Stimulated activated CD8-positive, alpha-beta memory T cell treated with anti-CD3 and anti-CD28 coated beads, Interleukin-7, amount 100 ng/mL, for 1 hour (primary cell): ENCODE data around the gene MICAL3.

ENCODE experiments used
- DNase-seq, 2 donors: peaks; one replicate each; pipeline ENCODE4 v3.0.0-alpha.2; 2020; ENCODE audit warnings: low read depth in 2 of 2

Gene MICAL3

DNA sequence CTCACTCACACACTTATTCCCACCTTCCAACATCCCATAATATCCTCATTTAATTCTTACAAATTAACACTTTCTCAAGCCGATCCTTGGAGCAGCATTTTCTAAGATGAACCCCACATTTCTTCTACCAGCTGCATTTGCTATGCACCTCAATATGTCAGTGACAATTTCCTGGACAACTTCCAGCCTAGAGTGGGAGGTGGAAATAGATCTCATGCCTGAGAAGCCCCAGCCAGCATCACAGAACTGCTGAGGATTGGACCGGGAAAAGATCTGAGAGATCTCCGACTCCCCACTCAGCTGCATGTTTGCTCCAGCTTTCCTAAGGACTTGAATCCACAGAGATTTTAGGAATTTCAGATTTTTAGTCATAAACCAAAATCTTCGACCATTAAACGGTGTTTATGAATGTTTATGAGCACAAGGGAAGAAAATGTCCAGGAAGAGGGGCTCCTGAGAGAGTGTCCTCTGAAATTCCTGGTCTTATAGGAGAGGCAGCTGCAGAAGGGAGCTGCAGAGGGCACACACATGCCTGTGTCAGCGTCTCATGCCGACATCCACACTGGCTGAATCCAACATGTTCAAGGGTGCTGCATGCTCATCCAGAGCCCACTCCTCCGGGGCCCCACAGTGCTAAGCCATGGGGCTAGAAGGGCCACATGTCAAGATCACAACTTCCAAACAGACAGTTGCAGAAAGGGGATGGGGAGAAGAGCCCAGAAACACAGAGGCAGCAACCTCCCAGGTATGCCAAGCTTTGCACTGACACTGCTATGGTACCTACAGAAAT lies 68.6 kb downstream of the MICAL3 start:
- DNase-seq = no peak

DNA sequence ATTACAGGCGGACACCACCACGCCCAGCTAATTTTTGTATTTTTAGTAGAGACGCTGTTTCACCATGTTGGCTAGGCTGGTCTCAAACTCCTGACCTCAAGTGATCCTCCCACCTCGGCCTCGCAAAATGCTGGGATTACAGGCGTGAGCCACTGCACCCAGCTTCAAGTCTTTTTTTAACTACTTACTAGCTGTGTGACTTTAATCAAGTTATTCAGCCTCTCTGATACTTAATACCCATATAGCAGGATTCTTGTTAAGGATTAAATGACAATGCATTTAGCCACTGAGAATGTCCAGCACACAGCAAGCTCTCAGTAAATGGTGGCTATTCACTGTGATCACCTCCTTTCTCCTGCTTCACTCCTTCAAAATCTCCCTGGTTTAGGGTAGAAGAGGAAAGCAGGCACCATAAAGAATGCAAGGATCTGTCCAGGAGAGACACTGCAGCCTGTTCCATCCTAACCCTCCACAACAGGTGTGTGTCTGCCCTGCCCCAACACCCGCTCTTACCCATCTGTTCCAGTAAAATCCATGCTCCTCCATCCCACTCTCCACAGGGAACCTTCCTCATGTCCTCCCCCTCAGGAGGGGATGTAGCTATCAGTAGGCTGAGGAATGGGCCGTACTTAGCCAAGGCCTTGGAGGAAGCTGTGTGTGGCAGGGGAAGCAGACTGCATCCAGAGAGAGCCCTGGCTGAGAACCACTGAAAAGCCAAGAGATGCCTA lies 69.3 kb downstream of the MICAL3 start:
- DNase-seq = no peak

DNA sequence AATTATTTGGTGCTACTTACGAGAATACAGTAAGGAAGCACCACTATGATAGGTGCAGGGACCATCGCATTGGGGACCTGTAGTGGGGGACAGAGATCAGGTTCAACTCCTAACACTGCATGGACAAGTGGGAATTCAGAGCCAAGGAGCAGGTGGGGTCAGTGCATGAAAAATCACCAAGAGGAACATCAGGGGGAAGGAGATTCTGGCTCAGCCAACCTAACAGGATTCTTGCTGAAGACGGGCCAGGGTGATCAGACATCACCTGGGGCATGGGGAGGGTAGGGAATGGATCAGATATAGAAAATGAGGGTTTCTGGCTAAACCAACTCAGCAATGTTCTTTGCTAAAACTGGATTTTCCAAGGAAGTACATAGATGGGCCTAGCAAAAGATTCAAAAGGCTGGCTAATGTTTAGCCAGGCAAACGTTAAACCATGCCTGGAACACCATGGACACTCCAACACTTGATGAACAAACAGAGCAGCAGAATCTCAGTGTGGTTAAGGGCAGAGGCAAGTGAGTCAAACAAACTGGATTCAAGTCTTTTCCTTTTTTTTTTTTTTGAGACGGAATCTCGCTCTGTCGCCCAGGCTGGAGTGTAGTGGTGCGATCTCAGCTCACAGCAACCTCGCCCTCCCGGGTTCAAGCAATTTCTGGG lies 70.0 kb downstream of the MICAL3 start:
- DNase-seq = no peak

DNA sequence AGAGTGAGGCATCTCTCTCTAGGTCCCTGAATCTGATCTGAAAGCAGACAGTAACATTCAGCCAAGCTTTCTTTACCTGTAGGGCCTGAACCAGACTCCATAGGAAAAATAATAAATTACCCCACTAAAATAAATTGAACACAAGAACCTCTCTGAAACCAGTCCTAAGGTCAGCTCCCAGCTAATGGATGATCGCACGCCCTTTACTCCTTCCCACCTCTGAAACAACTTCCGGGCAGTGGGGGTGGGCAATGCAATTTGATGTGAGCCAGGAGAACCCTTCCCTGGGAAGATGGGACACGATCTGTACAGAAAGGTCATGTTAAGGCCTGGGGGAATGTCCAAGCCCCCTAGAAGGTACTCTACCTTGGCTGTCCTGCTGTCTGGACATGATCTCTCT lies 71.2 kb downstream of the MICAL3 start:
- DNase-seq = no peak

DNA sequence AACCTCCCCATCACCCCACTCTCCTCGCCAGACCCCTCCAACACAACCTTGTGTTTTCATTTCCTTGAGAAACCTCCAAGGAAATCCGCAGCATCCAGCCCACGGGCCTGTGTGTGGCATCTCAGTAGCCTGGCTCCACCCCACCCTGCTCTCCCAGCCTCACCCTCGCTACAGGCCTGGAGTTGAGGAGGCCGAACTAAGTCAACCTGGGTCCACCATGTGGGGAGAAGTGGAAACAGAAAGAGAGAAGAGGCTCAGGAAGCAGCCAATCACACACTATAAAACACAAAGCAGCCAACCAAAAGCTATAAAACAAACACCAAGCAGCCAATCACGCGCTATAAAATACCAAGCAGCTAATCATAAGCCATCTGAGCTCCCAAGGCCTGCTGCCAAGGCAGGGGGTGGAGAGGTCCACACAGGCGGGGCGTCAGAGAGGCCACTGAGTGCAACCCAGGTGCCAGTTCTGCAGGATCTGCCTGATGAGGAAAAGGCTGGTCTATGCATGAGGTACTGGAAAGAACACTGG lies 72.0 kb downstream of the MICAL3 start:
- no peak for DNase-seq

DNA sequence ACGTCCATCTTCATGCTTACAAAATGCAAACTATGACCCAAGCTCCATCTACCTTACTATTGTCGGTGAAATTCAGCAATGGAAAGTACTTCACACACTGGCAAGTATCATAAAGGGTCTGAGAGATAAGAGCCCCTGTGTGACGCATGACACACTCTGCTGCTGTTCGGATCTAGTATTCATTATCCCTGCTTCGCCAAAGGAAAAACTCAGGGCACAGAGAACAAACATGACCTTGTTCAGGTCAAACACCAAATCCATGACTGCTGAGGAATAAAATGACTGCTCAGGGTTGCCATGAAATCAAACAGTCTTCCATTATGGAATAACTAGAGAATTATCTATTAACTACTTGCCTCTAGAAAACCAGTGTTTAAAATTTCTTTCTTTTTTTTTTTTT lies 73.0 kb downstream of the MICAL3 start:
- no peak for DNase-seq

DNA sequence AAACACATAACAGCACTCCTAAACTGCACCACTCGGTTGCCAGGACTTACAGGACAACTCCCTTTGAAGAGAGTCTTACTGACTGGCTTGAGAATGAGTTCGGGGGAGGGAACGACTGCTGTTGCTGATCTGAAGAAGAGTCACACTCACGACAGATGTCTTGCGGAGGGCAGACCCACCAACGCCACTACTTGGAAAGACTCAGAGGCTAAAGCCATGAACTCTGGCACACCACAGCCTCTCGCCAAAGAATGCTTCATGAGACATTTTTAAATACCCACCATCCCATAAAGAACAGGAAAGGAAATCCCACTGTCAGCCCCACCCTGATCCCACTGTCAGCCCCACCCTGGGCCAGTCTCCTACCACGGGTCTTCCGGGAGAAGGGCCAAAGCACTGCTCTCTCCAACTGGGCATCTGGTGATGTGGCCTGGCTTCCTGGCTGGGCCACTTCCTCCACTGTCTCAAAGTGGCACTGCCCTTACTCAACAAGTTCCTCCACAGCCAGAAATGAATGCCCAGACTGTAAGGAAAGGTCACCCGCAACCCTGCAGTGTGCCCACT lies 73.6 kb downstream of the MICAL3 start:
- DNase-seq = no peak

DNA sequence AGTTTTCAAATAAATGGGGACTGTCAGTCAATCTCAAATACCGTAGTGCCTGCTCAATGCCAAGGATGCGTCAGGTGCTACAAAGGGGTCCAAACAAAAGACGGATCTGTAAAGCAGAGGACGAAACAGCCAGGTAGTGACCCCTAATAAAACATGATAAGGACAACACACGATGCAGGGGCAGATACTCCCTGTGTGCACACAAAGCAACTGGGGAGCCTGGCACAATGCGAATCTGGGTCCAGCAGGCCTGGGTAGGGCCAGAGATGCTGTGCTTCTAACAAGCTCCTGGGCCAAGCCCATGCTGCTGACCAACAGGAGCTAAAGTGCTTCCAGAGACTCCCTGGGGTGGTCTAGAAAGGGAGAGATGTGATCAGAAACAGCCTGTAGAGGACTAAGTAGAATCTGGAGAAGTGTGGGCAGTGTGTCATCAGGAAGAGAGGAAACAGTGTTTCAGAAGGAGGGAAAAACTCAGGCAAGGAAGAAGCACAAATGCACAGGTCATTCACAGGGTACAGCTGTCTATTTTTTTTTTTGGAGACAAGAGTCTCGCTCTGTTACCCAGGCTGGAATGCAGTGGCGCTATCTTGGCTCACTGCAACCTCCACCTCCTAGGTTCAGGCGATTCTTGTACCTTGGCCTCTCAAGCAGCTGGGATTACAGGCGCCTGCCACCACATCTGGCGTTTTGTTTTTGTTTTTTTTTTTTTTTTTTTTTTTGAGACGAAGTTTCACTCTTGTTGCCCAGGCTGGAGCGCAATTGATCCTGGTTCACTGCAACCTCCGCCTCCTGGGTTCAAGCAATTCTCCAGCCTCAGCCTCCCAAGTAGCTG lies 74.5 kb downstream of the MICAL3 start:
- DNase-seq = no peak

DNA sequence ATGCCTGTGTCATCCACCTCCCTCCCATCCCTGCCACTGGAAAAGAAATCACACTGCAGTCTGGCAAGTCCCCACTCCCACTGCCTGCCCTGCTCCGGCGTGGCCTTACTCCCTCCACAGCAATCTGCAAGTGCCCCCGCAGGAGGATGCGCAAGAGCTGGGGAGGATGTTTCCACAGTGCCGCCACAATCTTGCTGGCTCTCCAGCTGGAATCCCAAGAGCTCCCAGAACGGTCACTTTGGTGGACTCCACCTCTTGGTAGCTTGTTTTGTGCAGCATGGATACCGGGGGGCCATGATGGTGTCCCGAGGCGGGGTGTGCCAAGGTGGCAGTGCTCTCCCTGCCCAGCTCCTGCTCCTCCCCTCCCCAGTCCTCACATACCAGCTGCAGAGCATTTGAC lies 76.3 kb downstream of the MICAL3 start:
- no peak for DNase-seq

DNA sequence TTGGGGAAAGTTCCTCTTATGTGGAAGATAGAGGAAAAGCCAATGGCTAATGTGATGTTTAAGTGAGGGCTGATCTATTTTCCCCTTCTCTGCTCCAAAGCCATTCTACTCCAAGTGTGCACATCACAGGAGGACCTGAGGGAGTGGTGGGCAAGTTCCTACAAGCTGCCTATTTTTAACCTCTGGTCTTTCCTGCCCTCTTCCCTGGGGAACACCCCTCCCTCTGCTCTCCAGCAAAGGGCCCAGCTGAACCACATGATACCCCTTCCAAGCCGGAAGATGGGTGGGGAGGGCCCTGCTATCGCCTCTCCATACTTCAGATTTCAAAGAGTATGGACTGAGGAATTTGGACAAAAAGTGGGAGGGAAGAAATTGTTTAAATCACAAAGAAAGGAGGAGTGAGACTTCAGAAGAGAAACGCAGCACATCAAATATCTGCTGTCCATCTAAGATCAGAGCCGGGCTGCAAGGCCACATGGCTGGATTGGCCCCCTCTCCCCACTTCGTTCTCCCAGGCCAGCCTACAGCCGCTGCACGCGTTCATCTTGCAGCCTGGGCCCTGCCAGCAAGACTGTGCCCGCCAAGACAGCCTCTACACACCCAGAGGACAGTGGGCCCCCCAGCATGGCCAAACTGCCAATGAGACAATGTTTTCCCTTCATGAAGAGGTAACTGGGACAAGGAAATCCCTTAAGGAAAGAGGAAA lies 77.5 kb downstream of the MICAL3 start:
- DNase-seq = no peak

DNA sequence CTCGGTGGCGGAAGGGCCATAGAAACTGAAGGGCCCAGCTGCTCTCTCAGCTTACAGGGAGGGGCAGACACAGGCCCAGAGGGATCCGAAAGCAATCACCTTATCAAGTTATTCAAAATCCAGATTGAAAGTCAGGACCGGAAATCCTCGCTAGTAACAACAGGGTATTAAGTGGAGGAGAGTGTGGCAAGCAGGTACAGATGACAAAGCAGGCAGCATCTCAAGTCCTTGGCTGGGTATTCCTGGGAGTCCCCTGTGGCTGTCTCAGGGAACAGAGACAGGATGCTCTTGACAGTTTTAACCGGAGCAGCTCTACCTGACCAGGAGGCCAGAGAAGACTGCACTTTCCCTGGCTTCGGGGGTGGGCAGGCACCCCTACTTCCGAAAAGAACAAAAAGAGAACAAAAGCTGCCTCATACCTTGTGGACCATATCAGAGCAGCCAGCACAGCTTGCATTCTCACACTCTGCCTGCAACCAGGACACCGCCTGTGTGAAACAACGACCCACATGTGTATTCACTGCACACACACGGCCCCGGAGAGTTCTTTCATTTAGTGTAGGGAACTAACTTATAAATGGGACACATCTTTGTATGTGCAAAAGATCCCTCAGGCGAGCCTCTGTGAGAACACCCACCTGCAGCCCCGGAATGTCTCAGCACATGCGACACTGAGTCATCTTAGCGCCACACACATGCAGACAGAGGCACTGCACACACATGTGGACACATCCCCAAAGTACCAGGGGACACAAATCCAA lies 78.3 kb downstream of the MICAL3 start:
- DNase-seq = no peak

DNA sequence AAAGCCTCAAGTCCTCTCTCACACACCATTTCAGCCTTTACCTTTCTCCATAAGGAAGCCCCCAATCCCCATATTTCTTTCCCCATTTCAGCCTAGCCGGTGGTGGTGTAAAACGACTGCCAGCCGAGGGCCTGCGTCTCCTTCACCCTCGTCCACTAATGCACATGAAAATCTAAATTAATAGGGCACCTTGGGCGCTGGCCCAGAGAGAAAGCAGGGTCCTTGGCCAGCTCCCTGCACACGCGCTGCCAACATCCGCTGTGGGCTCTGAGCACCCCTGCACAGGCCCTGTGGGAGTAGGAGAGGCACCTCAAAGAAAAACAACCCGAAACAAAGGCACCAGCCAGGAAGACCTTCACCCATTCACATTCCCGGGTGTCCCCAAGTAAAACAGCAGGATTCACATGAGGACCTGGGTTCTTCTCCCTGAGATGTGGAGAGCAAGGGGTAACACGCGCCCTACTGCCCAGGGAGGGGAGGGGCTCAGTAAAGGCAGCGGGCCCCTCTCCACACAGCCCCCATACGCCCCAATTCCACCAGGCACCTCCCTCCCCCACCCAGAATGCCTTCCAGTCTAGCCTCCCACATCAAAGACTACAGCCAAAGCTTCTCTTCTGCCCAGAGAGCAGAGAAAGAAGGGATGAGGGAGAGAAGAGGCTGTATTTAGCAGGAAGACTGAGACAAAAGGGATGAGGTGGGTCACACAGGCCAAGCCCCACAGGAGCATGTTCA lies 79.0 kb downstream of the MICAL3 start:
- no peak for DNase-seq

DNA sequence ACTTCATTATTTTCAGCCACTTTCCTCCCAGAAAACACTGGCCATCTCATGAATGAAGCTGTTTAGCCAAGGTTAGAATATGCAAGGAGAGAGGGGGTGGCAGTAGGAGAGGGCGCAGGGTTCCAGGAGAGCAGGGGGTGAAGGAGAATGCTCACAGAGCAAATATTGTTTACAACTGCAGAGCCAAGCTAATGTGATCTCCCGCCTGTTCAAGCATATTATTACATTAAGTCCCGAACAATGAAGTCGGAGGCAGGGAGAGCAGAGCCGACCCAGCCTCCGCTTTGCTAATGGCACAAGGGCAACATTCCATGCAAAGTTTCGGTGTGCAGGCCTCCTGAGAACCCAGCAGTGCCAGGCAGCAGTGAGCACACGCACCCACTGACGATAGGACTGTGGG lies 80.1 kb downstream of the MICAL3 start:
- DNase-seq = no peak

DNA sequence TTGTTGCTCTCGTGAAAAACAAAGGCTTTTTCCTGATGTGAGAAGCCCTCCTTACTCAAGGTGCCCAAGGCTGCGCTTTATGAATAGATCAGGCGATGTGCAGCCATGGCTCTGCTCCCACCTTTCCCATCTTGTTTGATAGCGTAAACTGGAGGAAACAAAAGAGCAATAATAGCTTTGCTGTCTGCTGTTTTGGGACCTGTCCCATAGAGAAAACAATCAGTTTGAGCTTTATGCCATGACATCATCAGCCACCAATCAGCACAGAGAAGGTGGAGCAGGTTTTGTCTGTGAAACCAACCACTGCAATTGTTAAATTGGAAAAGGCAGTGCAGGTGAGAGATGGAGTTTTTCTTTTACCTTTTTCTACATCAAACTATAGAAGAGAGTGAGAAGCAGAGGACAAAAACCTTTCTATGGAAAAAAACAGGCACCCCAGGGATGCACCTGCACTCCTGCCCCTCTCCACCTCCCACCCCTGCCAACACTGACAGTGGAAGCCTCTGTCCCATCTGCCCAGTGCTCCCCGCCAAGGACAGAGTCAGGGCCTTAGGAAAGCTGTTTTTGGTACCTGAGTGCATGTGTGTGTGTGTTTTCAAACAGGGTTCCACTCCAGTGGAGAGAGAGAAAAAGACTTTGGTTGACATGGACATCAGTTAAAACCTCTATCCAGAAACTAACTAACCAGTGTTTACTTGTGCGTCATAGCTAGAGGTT lies 80.7 kb downstream of the MICAL3 start:
- DNase-seq = no peak

DNA sequence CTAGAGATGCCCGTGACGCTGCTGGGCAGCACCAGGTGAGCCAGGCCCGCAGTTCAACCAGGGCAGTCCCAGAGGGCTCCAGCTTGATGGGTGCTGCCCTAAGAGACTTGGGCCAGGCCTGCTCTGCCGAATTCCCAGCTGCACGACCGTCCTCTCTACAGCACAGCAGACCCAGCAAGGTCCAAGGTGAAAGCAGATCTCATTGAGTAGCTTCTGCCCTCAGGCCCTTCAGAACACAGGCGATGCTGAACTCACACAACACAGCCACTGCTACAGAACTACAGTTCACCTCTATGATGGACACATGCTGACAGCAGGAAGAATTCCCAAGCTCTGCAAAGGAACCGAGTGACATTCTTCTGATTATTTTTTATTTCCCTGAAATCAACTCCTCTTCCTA lies 81.6 kb downstream of the MICAL3 start:
- no peak for DNase-seq

DNA sequence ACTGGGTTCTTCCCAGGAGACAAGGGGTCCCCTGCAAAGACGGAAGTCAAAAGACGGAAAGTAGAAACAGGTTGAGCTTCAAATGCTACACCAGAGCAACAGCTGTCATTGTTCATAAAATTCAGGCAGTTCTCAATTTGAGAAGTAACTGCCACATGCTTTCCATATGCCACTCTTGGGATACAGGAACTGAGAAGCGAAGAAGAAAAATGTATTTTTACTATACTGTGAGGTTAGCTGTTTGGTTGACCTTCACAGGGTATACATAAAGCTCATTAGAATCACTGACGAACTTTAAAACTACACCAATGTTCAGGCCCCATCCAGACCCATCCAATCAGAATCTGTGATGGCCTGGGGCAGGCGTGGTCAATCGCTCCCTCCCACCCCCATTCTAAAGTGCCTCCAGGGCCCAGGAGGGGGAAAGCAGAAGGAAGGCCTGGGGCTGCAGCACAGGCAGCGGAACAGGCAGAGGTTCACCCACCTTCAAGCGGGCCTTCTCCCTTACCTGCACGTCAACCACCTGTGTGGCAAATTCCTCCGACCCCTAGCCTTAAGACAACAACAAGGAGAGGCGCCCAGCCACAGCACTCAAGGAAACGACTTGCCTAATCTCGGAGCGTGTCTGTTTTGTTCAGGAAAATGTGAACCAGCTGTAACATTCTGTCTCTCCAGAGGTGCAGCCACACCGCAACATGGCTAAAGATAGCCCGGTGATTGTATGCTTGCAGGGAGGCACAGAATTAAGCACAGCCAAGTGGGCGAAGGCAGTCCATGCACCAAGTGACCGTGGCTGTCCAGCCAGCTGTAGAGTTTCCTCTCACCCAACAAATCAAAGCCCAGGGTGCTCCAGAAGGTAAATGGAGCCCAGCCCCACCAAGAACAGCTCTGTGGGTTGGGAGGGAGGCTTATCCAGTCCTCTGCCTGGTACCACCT lies 82.6 kb downstream of the MICAL3 start:
- DNase-seq = no peak

DNA sequence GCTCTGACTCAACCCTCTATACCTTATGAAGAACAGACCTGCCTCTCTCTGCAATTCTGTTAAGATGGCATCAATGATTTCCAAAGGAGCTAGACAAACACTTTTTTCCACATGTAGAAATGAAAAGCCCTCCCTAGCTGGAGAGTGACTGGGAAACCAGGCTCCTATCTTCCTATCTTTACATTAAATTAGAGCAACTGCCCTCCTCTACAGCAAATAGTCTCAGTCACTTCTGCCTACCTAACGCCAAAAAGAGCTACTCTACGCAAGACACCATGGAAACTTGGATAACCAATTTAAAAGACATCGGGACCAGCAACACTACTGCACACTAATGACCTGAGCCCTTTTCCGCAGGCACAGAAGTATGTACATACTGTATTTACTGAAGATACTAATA lies 84.8 kb downstream of the MICAL3 start:
- no peak for DNase-seq

DNA sequence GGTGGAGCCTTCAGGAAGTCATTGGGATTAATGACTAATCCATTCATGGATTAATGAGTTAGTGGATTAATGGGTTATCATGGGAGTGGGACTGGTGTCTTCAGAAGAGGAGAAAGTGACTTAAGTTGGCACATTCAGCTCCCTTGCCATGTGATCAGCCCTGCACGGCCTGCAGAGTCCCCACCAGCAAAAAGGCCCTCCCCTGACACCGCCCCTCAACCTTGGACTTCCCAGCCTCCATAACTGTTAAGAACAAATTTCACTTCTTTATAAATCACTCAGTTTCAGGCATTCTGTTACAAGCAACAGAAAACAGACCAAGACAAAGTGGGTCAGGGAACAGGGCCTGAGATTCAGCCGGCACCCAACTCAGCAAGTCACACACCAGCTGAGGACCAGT lies 85.3 kb downstream of the MICAL3 start:
- DNase-seq = no peak
